ENCODE measurements around the gene GALNT6. TPM values are rescaled to one million over a fixed set of nuclear protein-coding genes. Genes with fewer than 3 reads are reported as not detected.

GALNT6 gene, protein sequence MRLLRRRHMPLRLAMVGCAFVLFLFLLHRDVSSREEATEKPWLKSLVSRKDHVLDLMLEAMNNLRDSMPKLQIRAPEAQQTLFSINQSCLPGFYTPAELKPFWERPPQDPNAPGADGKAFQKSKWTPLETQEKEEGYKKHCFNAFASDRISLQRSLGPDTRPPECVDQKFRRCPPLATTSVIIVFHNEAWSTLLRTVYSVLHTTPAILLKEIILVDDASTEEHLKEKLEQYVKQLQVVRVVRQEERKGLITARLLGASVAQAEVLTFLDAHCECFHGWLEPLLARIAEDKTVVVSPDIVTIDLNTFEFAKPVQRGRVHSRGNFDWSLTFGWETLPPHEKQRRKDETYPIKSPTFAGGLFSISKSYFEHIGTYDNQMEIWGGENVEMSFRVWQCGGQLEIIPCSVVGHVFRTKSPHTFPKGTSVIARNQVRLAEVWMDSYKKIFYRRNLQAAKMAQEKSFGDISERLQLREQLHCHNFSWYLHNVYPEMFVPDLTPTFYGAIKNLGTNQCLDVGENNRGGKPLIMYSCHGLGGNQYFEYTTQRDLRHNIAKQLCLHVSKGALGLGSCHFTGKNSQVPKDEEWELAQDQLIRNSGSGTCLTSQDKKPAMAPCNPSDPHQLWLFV
- not detected in 2 replicates for polyA plus RNA-seq
- polyA minus RNA-seq = not detected in 2 replicates

- H3K4me2 ChIP-seq (ENCODE audit: low read length) = no peak within 1 kb of the TSS
Observed at GRCh38 chr12:51391283-51392123, at the start of gene GALNT6. GALNT6 (minus strand) TSS chr12:51391406; CDS start chr12:51379781, 11,625 bp downstream.

DNA sequence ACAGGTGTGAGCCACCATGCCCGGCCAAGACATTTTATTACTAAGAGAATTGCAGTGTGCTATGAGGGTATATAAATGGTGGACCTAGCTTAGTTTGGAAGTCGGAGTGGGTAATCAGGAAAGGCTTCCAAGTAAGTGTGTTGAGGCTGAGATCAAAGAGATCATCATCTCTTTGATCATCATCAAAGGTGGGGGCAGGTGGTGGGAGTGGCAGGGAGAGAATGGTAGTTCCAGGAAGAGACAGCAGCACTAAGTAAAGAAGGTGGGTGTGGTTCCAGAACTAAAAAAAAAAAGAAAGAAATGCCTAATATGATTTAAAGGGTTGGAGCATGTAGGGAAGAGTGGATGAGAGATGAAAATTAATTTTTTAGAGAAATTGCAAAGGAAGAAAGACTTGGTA lies 48.1 kb upstream of the GALNT6 start:
- Histone ChIP-seq H3K4me2 (ENCODE audit: low read length) (no peak overlapping the region), H3K4me3 (ENCODE audit: low read length) (no peak overlapping the region), H3K9me3 (ENCODE audit: low read length) (no peaks in the 10 kb centered on the region), H3K36me3 (ENCODE audit: insufficient read depth, low read length) (no peaks in the 10 kb centered on the region), H3K27ac (ENCODE audit: low read length) (no peak overlapping the region), H3K79me2 (replicated peaks; ENCODE audit: insufficient read depth, low read length) (peaks cover 11% of the 10 kb centered on the region), H3F3A (ENCODE audit: insufficient read depth, low read length, poor library complexity, severe bottlenecking) (no peaks in the 10 kb centered on the region), H3K27me3 (ENCODE audit: insufficient read depth, low read depth, low read length) (no peaks in the 10 kb centered on the region), H2AFZ (ENCODE audit: low read depth, low read length) (no peak overlapping the region), H4K20me1 (ENCODE audit: insufficient read depth) (no peaks in the 10 kb centered on the region), H3K9ac (ENCODE audit: low read length) (no peak overlapping the region), H3K9me2 (ENCODE audit: insufficient read depth, low read length) (no peaks in the 10 kb centered on the region)
- no peak for TF ChIP-seq EZH2 (IDR thresholded peaks at IDR 0.05; ENCODE audit: borderline replicate concordance, insufficient read depth, low read length, poor library complexity, severe bottlenecking)
- TF ChIP-seq, protein P1, sequence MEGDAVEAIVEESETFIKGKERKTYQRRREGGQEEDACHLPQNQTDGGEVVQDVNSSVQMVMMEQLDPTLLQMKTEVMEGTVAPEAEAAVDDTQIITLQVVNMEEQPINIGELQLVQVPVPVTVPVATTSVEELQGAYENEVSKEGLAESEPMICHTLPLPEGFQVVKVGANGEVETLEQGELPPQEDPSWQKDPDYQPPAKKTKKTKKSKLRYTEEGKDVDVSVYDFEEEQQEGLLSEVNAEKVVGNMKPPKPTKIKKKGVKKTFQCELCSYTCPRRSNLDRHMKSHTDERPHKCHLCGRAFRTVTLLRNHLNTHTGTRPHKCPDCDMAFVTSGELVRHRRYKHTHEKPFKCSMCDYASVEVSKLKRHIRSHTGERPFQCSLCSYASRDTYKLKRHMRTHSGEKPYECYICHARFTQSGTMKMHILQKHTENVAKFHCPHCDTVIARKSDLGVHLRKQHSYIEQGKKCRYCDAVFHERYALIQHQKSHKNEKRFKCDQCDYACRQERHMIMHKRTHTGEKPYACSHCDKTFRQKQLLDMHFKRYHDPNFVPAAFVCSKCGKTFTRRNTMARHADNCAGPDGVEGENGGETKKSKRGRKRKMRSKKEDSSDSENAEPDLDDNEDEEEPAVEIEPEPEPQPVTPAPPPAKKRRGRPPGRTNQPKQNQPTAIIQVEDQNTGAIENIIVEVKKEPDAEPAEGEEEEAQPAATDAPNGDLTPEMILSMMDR (IDR thresholded peaks at IDR 0.05; ENCODE audit: poor library complexity, severe bottlenecking) = no peak
- TF ChIP-seq TAF1 (IDR thresholded peaks at IDR 0.05; ENCODE audit: low read depth) = no peak
- TF ChIP-seq EP300 (conservative IDR thresholded peaks at IDR 0.05; ENCODE audit: poor library complexity, severe bottlenecking) = no peak
- no peak for TF ChIP-seq SMC3 (conservative IDR thresholded peaks at IDR 0.05; ENCODE audit: poor library complexity)
- no peak for TF ChIP-seq MXI1 (conservative IDR thresholded peaks at IDR 0.05; ENCODE audit: poor library complexity, severe bottlenecking)
- TF ChIP-seq RAD21 (conservative IDR thresholded peaks at IDR 0.05) = no peak

More at GRCh38 chr12:51391283-51392123, at the start of gene GALNT6:
- Histone ChIP-seq H3K27me3 (ENCODE audit: insufficient read depth, low read depth, low read length) (peaks cover 56% of the 10 kb centered on the region), H3K9me2 (ENCODE audit: insufficient read depth, low read length) (no peaks in the 10 kb centered on the region), H4K20me1 (ENCODE audit: insufficient read depth) (no peaks in the 10 kb centered on the region), H2AFZ (ENCODE audit: low read depth, low read length) (no peak within 1 kb of the TSS), H3K9me3 (ENCODE audit: low read length) (no peaks in the 10 kb centered on the region), H3K9ac (ENCODE audit: low read length) (peak within 1 kb of the TSS; percentile 9), H3F3A (ENCODE audit: insufficient read depth, low read length, poor library complexity, severe bottlenecking) (no peaks in the 10 kb centered on the region), H3K79me2 (replicated peaks; ENCODE audit: insufficient read depth, low read length) (no peaks in the 10 kb centered on the region), H3K4me3 (ENCODE audit: low read length) (peak within 1 kb of the TSS; percentile 65), H3K36me3 (ENCODE audit: insufficient read depth, low read length) (no peaks in the 10 kb centered on the region), H3K27ac (ENCODE audit: low read length) (no peak within 1 kb of the TSS)
- TF ChIP-seq MXI1 (conservative IDR thresholded peaks at IDR 0.05; ENCODE audit: poor library complexity, severe bottlenecking) (no peak), EZH2 (IDR thresholded peaks at IDR 0.05; ENCODE audit: borderline replicate concordance, insufficient read depth, low read length, poor library complexity, severe bottlenecking) (no peak), RAD21 (conservative IDR thresholded peaks at IDR 0.05) (no peak), TAF1 (IDR thresholded peaks at IDR 0.05; ENCODE audit: low read depth) (no peak), EP300 (conservative IDR thresholded peaks at IDR 0.05; ENCODE audit: poor library complexity, severe bottlenecking) (no peak), SMC3 (conservative IDR thresholded peaks at IDR 0.05; ENCODE audit: poor library complexity) (no peak), POLR2AphosphoS5 (IDR thresholded peaks at IDR 0.05) (no peak)
- TF ChIP-seq, protein P2, sequence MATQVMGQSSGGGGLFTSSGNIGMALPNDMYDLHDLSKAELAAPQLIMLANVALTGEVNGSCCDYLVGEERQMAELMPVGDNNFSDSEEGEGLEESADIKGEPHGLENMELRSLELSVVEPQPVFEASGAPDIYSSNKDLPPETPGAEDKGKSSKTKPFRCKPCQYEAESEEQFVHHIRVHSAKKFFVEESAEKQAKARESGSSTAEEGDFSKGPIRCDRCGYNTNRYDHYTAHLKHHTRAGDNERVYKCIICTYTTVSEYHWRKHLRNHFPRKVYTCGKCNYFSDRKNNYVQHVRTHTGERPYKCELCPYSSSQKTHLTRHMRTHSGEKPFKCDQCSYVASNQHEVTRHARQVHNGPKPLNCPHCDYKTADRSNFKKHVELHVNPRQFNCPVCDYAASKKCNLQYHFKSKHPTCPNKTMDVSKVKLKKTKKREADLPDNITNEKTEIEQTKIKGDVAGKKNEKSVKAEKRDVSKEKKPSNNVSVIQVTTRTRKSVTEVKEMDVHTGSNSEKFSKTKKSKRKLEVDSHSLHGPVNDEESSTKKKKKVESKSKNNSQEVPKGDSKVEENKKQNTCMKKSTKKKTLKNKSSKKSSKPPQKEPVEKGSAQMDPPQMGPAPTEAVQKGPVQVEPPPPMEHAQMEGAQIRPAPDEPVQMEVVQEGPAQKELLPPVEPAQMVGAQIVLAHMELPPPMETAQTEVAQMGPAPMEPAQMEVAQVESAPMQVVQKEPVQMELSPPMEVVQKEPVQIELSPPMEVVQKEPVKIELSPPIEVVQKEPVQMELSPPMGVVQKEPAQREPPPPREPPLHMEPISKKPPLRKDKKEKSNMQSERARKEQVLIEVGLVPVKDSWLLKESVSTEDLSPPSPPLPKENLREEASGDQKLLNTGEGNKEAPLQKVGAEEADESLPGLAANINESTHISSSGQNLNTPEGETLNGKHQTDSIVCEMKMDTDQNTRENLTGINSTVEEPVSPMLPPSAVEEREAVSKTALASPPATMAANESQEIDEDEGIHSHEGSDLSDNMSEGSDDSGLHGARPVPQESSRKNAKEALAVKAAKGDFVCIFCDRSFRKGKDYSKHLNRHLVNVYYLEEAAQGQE (IDR thresholded peaks at IDR 0.05; ENCODE audit: borderline replicate concordance) = no peak
- TF ChIP-seq, protein P1 (IDR thresholded peaks at IDR 0.05; ENCODE audit: poor library complexity, severe bottlenecking) = no peak
